PC-3 (cell line): ENCODE measurements around the gene PRDM2. TPM values are rescaled to one million over a fixed set of nuclear protein-coding genes. Genes with fewer than 3 reads are reported as not detected.
A peak's percentile ranks its signal among the peaks of the same experiment; 100 is the strongest.

Experiments used
- ATAC-seq: fragments of 200-7000 bp; cut with Tn5 transposase; 2 replicates; pipeline ENCODE4 v1.9.1; 2020; ENCODE audit warnings: mild to moderate bottlenecking, moderate library complexity
- BruUV-seq: library from RNA; stranded (reverse); fragments of 400-500 nt; replicated peaks from 2 replicates; lab custom pipeline; 2021; lab: Mats Ljungman, UMichigan
- CTCF ChIA-PET: fragments of 300-600 bp; sonication (Branson Sonifier 250); formaldehyde crosslinking; loops from one replicate; lab custom pipeline; 2022; ENCODE audit warnings: antibody characterized with exemption; lab: Charles Lee
- POLR2A ChIA-PET: fragments of 300-600 bp; sonication (Branson Sonifier 250); formaldehyde crosslinking; loops from one replicate; lab custom pipeline; 2022; ENCODE audit warnings: antibody characterized with exemption; ENCODE audit not compliant: unreplicated experiment; lab: Charles Lee
- DNase-seq: peaks from one replicate; pipeline ENCODE4 v3.0.0-alpha.2; 2015
- H2AFZ ChIP-seq: fragments of 300-600 bp; sonication (generic); 2 replicates; pipeline ENCODE4 v1.6.0; 2016; ENCODE audit warnings: antibody characterized with exemption, low read length
- H3F3A ChIP-seq: fragments of 300-600 bp; sonication (generic); one replicate; pipeline ENCODE4 v1.6.0; 2017; ENCODE audit warnings: antibody characterized with exemption, low read length, control low read depth, mild to moderate bottlenecking; ENCODE audit not compliant: unreplicated experiment
- H3K27ac ChIP-seq: fragments of 300-600 bp; sonication (generic); 2 replicates; pipeline ENCODE4 v1.5.1; 2016; ENCODE audit warnings: mild to moderate bottlenecking, low read length
- H3K27me3 ChIP-seq: fragments of 300-600 bp; sonication (generic); 2 replicates; pipeline ENCODE4 v1.6.1; 2016; ENCODE audit warnings: low read length, mixed read lengths
- H3K36me3 ChIP-seq: fragments of 300-600 bp; sonication (generic); 2 replicates; pipeline ENCODE4 v1.6.1; 2016; ENCODE audit warnings: low read depth, mixed run types, low read length, mixed read lengths
- H3K4me1 ChIP-seq: fragments of 300-600 bp; sonication (generic); 2 replicates; pipeline ENCODE4 v1.5.1; 2016; ENCODE audit warnings: low read length; ENCODE audit not compliant: insufficient read depth
- H3K4me2 ChIP-seq: fragments of 300-600 bp; sonication (generic); 2 replicates; pipeline ENCODE4 v1.6.0; 2016; ENCODE audit warnings: low read length
- H3K4me3 ChIP-seq: fragments of 300-600 bp; sonication (generic); 2 replicates; pipeline ENCODE4 v1.5.1; 2016; ENCODE audit warnings: mild to moderate bottlenecking, low read length, mixed read lengths
- H3K79me2 ChIP-seq: fragments of 300-600 bp; sonication (generic); 2 replicates; pipeline ENCODE4 v1.6.1; 2017; ENCODE audit warnings: low read length, mixed read lengths
- H3K9ac ChIP-seq: fragments of 300-600 bp; sonication (generic); 2 replicates; pipeline ENCODE4 v1.6.0; 2016; ENCODE audit warnings: mild to moderate bottlenecking, low read length
- H3K9me2 ChIP-seq: fragments of 300-600 bp; sonication (generic); replicated peaks from 2 replicates; pipeline ENCODE4 v1.6.1; 2016; ENCODE audit warnings: mixed run types, low read length, mixed read lengths
- H3K9me3 ChIP-seq: fragments of 300-600 bp; sonication (generic); 2 replicates; pipeline ENCODE4 v1.6.1; 2016; ENCODE audit warnings: low read length, mixed read lengths
- H4K20me1 ChIP-seq: fragments of 300-600 bp; sonication (generic); 2 replicates; pipeline ENCODE4 v1.6.1; 2016; ENCODE audit warnings: low read length, mixed read lengths
- EZH2 ChIP-seq: fragments of 300-600 bp; sonication (generic); IDR thresholded peaks from one replicate; pipeline ENCODE4 v1.6.1; 2017; ENCODE audit warnings: antibody characterized with exemption, mild to moderate bottlenecking, low read length; ENCODE audit not compliant: unreplicated experiment
- EZH2phosphoT487 ChIP-seq: fragments of 300-600 bp; sonication (generic); IDR thresholded peaks from 2 replicates; pipeline ENCODE4 v1.6.1; 2018; ENCODE audit warnings: mild to moderate bottlenecking, antibody characterized with exemption, low read length, borderline replicate concordance
- intact Hi-C: fragments of 100-400 bp; cut with micrococcal nuclease; formaldehyde crosslinking; loops from 2 replicates; pipeline ENCODE4 v1.9.0; 2023
- total RNA-seq: library from RNA; depleted of rRNA; stranded (reverse); fragments of >200 nt; gene quantifications from 2 replicates; pipeline ENCODE4 v1.2.3, GENCODE V29; 2014
- TF ChIP-seq, protein P1 (sequence below): fragments of 300-600 bp; sonication (generic); conservative IDR thresholded peaks from 2 replicates; pipeline ENCODE4 v1.5.1; 2017; ENCODE audit warnings: antibody characterized with exemption, low read depth, mild to moderate bottlenecking, low read length

Gene PRDM2
- total RNA-seq, 1 experiment from 2014 or later: 9.4 TPM

GRCh38 chr1:13703558-13704490, 3.8 kb downstream of the PRDM2 start:
- intact Hi-C loops: no loop called here
- no peak overlapping the region for H3K27ac ChIP-seq
- H3K4me3 ChIP-seq: no peak overlapping the region
- H3F3A ChIP-seq: no peaks in the 10 kb centered on the region
- no TSS peak for BruUV-seq
- no peak for TF ChIP-seq EZH2phosphoT487
- TF ChIP-seq, protein P1, sequence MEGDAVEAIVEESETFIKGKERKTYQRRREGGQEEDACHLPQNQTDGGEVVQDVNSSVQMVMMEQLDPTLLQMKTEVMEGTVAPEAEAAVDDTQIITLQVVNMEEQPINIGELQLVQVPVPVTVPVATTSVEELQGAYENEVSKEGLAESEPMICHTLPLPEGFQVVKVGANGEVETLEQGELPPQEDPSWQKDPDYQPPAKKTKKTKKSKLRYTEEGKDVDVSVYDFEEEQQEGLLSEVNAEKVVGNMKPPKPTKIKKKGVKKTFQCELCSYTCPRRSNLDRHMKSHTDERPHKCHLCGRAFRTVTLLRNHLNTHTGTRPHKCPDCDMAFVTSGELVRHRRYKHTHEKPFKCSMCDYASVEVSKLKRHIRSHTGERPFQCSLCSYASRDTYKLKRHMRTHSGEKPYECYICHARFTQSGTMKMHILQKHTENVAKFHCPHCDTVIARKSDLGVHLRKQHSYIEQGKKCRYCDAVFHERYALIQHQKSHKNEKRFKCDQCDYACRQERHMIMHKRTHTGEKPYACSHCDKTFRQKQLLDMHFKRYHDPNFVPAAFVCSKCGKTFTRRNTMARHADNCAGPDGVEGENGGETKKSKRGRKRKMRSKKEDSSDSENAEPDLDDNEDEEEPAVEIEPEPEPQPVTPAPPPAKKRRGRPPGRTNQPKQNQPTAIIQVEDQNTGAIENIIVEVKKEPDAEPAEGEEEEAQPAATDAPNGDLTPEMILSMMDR: peak; percentile 30; the same call in 1 of the 2 replicates
- H3K9me3 ChIP-seq: no peaks in the 10 kb centered on the region
- H3K27me3 ChIP-seq: no peaks in the 10 kb centered on the region
- no peak overlapping the region for H3K4me2 ChIP-seq
- H3K9ac ChIP-seq: no peak overlapping the region
- no peaks in the 10 kb centered on the region for H3K36me3 ChIP-seq
- POLR2A ChIA-PET: no interaction called here
- ATAC-seq (no peak), DNase-seq (no peak)
- H3K9me2 ChIP-seq: no peaks in the 10 kb centered on the region
- no peaks in the 10 kb centered on the region for H4K20me1 ChIP-seq
- peaks cover 80% of the 10 kb centered on the region for H3K79me2 ChIP-seq
- no peak overlapping the region for H2AFZ ChIP-seq
- peaks cover 14% of the 10 kb centered on the region for H3K4me1 ChIP-seq
- CTCF ChIA-PET: no interaction called here

GRCh38 chr1:13706046-13706445, 6.1 kb downstream of the PRDM2 start:
- Histone ChIP-seq H3K9me3 (no peaks in the 10 kb centered on the region), H3K9me2 (no peaks in the 10 kb centered on the region), H3K4me2 (no peak overlapping the region), H3F3A (no peaks in the 10 kb centered on the region), H2AFZ (no peak overlapping the region), H3K27me3 (no peaks in the 10 kb centered on the region), H3K9ac (no peak overlapping the region), H4K20me1 (no peaks in the 10 kb centered on the region), H3K27ac (no peak overlapping the region), H3K4me1 (peaks cover 4% of the 10 kb centered on the region; the same call in 1 of the 2 replicates), H3K36me3 (no peaks in the 10 kb centered on the region), H3K79me2 (peaks cover 83% of the 10 kb centered on the region), H3K4me3 (no peak overlapping the region)
- TF ChIP-seq EZH2 (no peak), EZH2phosphoT487 (no peak)
- TF ChIP-seq, protein P1: no peak
- no TSS peak for BruUV-seq
- ATAC-seq (no peak), DNase-seq (no peak)
- POLR2A ChIA-PET: no interaction called here
- intact Hi-C loops: no loop called here
- CTCF ChIA-PET: no interaction called here

- intact Hi-C loops: no loop called here
- BruUV-seq: no TSS peak
These were observed 7.2 kb downstream of the PRDM2 start for GRCh38 chr1:13707164-13707563.

More at GRCh38 chr1:13707164-13707563, 7.2 kb downstream of the PRDM2 start:
- H3K36me3 ChIP-seq: no peaks in the 10 kb centered on the region
- DNase-seq (no peak), ATAC-seq (no peak)
- TF ChIP-seq EZH2: no peak
- TF ChIP-seq EZH2phosphoT487: no peak
- TF ChIP-seq, protein P1: no peak
- H3K4me3 ChIP-seq: no peak overlapping the region
- no peaks in the 10 kb centered on the region for H3F3A ChIP-seq
- CTCF ChIA-PET: no interaction called here
- POLR2A ChIA-PET: no interaction called here
- H3K9ac ChIP-seq: no peak overlapping the region
- H3K79me2 ChIP-seq: peaks cover 84% of the 10 kb centered on the region
- no peak overlapping the region for H2AFZ ChIP-seq
- H4K20me1 ChIP-seq: no peaks in the 10 kb centered on the region
- H3K4me2 ChIP-seq: no peak overlapping the region
- H3K27ac ChIP-seq: no peak overlapping the region
- H3K9me2 ChIP-seq: no peaks in the 10 kb centered on the region
- no peaks in the 10 kb centered on the region for H3K4me1 ChIP-seq
- no peaks in the 10 kb centered on the region for H3K9me3 ChIP-seq
- no peaks in the 10 kb centered on the region for H3K27me3 ChIP-seq
